ENCODE results near the gene MCM5. TPM values are rescaled to one million over a fixed set of nuclear protein-coding genes. Genes with fewer than 3 reads are reported as not detected.

The MCM5 gene
- total RNA-seq, 1 donor from 2014 or later = 11.9 TPM

Other genes starting within 250 kb of the MCM5 start
- gene HMGXB4, start 142.6 kb upstream of the MCM5 start, total RNA-seq = 29.0 TPM
- gene TOM1, start 100.2 kb upstream of the MCM5 start, total RNA-seq = 7.2 TPM
- gene HMOX1, start 19.0 kb upstream of the MCM5 start, total RNA-seq = 1.9 TPM
- gene RASD2, start 140.7 kb downstream of the MCM5 start, total RNA-seq = 1.1 TPM
- not detected for gene MB, start 217.2 kb downstream of the MCM5 start, total RNA-seq
- 2.2 TPM for gene APOL6, start 248.3 kb downstream of the MCM5 start, total RNA-seq

Measured in occipital lobe (tissue), 1 donor.